Gastrocnemius medialis (tissue), 4 donors: Measurements from ENCODE around the gene PCED1B. TPM values are rescaled to one million over a fixed set of nuclear protein-coding genes. Genes with fewer than 3 reads are reported as not detected.

Source experiments
- ATAC-seq, 2 donors: fragments of 150-250 bp; one replicate each; pipeline ENCODE4 v1.9.1; 2016
- DNase-seq, 2 donors: peaks; one replicate each; pipeline ENCODE4 v3.0.0-alpha.2; 2019
- H3K27ac ChIP-seq, 4 donors: fragments of 200-600 bp; sonication (generic); 1 replicate in 1 of 4; 2 replicates in 3 of 4; pipeline ENCODE4 v1.5.1; 2016 to 2018; ENCODE audit warnings: mild to moderate bottlenecking in 2 of 4, moderate library complexity in 1 of 4
- H3K27me3 ChIP-seq, 3 donors: fragments of 200-600 bp; sonication (generic) in 2 of 3; 1 replicate in 1 of 3; 2 replicates in 2 of 3; pipeline versions ENCODE4 v1.5.1 to v1.6.0; 2016 to 2019; ENCODE audit warnings: mild to moderate bottlenecking in 1 of 3, moderate library complexity in 1 of 3
- H3K36me3 ChIP-seq, 2 donors: fragments of 200-600 bp; sonication (generic) in 1 of 2; one replicate each; pipeline ENCODE4 v1.5.1; 2017 to 2018
- H3K4me1 ChIP-seq, 2 donors: fragments of 200-600 bp; sonication (generic) in 1 of 2; one replicate each; pipeline ENCODE4 v1.5.1; 2016 to 2017; ENCODE audit warnings: mild to moderate bottlenecking in 2 of 2
- H3K4me3 ChIP-seq, 4 donors: fragments of 200-600 bp; sonication (generic) in 3 of 4; 1 replicate in 1 of 4; 2 replicates in 3 of 4; pipeline ENCODE4 v1.5.1; 2016 to 2019; ENCODE audit warnings: mild to moderate bottlenecking in 2 of 4
- H3K9me3 ChIP-seq, 3 donors: fragments of 200-600 bp; sonication (generic) in 2 of 3; 1 replicate in 1 of 3; 2 replicates in 2 of 3; pipeline ENCODE4 v1.5.1; 2016 to 2019
- POLR2A ChIP-seq, 2 donors: fragments of 450-650 bp; IDR thresholded peaks; one replicate each; pipeline ENCODE4 v1.6.1; 2017; ENCODE audit warnings: antibody characterized with exemption in 2 of 2, mild to moderate bottlenecking in 2 of 2, moderate library complexity in 2 of 2
- in situ Hi-C, 4 donors: fragments of 200-750 bp; cut with MboI; loops; one replicate each; pipeline versions ENCODE4 v1.15.0 to v1.8.0; 2017; ENCODE audit warnings: low sequenced_read_pairs in 4 of 4
- intact Hi-C: fragments of 100-400 bp; cut with DNase I; formaldehyde crosslinking; loops from one replicate; pipeline ENCODE4 v1.15.1; 2023; ENCODE audit warnings: low total_unique reads
- total RNA-seq, 4 donors: library from RNA; depleted of rRNA; stranded (reverse); fragments of >200 nt; gene quantifications; one replicate each; pipeline versions ENCODE4 v1.1.0 to v1.2.3, GENCODE V29; 2016
- TF ChIP-seq, protein P1 (sequence below), 5 experiments: fragments of 450-650 bp in 3 of 5; fragments of 200-600 bp in 2 of 5; sonication (generic) in 2 of 5; IDR thresholded peaks in 4 of 5; conservative IDR thresholded peaks in 1 of 5; 1 replicate in 4 of 5; 2 replicates in 1 of 5; pipeline ENCODE4 v1.5.1; 2016 to 2019; ENCODE audit warnings: antibody characterized with exemption in 5 of 5, mild to moderate bottlenecking in 3 of 5, moderate library complexity in 3 of 5

The PCED1B gene, protein sequence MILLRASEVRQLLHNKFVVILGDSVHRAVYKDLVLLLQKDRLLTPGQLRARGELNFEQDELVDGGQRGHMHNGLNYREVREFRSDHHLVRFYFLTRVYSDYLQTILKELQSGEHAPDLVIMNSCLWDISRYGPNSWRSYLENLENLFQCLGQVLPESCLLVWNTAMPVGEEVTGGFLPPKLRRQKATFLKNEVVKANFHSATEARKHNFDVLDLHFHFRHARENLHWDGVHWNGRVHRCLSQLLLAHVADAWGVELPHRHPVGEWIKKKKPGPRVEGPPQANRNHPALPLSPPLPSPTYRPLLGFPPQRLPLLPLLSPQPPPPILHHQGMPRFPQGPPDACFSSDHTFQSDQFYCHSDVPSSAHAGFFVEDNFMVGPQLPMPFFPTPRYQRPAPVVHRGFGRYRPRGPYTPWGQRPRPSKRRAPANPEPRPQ
- under 1 TPM in 3 of 4 donors, not detected in 1; 0.36 to 0.55 (median 0.47) TPM for total RNA-seq

DNA sequence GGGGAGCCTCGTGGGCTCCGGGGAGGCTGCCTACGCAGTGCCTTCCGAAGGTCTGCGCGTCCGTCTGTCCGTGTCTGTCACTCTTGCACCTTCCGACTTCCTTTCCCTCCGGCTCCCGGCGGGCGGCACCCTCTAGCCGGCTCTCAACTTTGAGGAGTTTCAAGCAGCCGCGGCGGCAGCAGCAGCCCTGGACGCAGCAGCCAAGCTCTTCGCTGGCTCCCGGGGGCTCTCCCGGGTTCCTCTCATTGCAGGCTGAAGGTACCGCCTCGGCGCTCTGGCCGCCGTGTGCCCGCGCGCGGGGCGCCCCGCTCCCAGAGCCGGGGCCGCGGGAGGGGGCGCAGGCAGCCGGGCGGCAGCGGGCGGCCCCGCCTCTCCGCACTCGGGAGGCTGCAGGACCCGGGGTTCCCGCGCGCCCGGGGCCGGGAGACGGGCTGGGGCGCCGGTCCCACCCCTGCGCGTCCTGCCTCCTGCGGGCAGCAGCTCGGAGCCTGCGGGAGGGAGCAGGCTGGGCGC is at the start of gene PCED1B, which contains the start of gene AMIGO2:
Gene PCED1B, plus strand, starts transcription at position 154 of the 513 bp plus-strand sequence. CDS start 155,443 bp downstream, outside the sequence.
Gene AMIGO2, minus strand, starts transcription at position 492 of the 513 bp plus-strand sequence. CDS start 957 bp downstream, outside the sequence.
- H3K36me3 ChIP-seq: no peaks in the 10 kb centered on the region
- peaks cover 0 to 9% of the 10 kb centered on the region in 2 donors for H3K4me1 ChIP-seq
- in situ Hi-C loops: no loop called here
- intact Hi-C loops: loop anchor here (5.0 kb wide), 1 partner anchor 318 kb away; no protein-coding TSS in a partner anchor
- DNase-seq (peak; percentile 18 to 51), ATAC-seq (peak; percentile 53 to 62)
- no peak for TF ChIP-seq POLR2A (IDR thresholded peaks at IDR 0.05)
- TF ChIP-seq, protein P1, sequence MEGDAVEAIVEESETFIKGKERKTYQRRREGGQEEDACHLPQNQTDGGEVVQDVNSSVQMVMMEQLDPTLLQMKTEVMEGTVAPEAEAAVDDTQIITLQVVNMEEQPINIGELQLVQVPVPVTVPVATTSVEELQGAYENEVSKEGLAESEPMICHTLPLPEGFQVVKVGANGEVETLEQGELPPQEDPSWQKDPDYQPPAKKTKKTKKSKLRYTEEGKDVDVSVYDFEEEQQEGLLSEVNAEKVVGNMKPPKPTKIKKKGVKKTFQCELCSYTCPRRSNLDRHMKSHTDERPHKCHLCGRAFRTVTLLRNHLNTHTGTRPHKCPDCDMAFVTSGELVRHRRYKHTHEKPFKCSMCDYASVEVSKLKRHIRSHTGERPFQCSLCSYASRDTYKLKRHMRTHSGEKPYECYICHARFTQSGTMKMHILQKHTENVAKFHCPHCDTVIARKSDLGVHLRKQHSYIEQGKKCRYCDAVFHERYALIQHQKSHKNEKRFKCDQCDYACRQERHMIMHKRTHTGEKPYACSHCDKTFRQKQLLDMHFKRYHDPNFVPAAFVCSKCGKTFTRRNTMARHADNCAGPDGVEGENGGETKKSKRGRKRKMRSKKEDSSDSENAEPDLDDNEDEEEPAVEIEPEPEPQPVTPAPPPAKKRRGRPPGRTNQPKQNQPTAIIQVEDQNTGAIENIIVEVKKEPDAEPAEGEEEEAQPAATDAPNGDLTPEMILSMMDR (IDR thresholded peaks at IDR 0.05 in 4 of 5, conservative IDR thresholded peaks at IDR 0.05 in 1 of 5): no peak
- H3K27me3 ChIP-seq: peaks cover 0 to 28% (median 3%) of the 10 kb centered on the region in 3 donors
- peak within 1 kb of the TSS; percentile 57 to 74 (median 68) for H3K27ac ChIP-seq
- no peaks in the 10 kb centered on the region for H3K9me3 ChIP-seq
- peak within 1 kb of the TSS; percentile 56 to 65 (median 64) for H3K4me3 ChIP-seq

DNA sequence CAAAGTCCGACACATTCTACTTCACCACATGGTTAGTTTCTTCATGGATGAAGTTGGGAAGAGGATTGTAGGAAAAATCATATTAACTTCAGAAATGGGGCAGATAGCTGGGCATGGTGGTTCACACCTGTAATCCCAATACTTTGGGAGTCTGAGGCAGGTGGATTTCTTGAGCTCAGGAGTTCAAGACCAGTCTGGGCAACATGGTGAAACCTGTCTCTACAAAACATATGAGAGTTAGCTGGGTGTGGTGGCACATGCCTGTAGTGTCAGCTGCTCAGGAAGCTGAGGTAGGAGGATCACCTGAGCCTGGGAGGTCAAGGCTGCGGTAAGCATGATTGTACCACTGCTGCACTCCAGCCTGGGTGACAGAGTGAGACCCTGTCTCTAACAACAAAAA is 49.5 kb upstream of the PCED1B start:
- Histone ChIP-seq H3K27ac (no peak overlapping the region), H3K36me3 (no peaks in the 10 kb centered on the region), H3K4me1 (peaks cover 0 to 5% of the 10 kb centered on the region in 2 donors), H3K4me3 (no peak overlapping the region), H3K9me3 (no peaks in the 10 kb centered on the region), H3K27me3 (no peaks in the 10 kb centered on the region)
- no peak for ATAC-seq
- no peak for TF ChIP-seq POLR2A (IDR thresholded peaks at IDR 0.05)
- TF ChIP-seq, protein P1 (IDR thresholded peaks at IDR 0.05 in 4 of 5, conservative IDR thresholded peaks at IDR 0.05 in 1 of 5): no peak
- no peak for DNase-seq
- in situ Hi-C loops: loop anchor here in 3 of 4 donors (10.0 to 25.0 kb wide), 3 partner anchors 365 to 685 kb away; no protein-coding TSS in a partner anchor
- intact Hi-C loops: loop anchor here (5.0 to 10.0 kb wide), 5 partner anchors 42 to 905 kb away; partner anchors contain the start of gene RPAP3

DNA sequence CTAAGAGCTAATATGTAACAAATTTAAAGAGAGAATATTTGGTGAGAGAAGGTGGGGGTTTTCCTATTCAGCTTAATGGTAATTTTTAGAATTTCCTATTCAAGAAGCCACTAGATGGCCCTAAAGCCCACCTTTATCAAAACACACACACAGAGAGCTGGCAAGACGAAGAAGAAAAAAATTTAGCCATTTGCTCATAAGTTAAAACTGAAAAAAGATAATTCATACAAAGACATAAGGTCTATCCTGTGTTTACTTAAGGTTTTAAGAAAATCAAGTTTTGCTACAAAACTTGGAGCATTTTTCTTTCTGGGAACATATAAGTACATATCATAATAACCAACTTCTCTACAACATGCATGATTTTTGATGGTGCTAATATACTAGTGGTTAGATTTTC is 46.8 kb upstream of the PCED1B start:
- no peaks in the 10 kb centered on the region for H3K27me3 ChIP-seq
- in situ Hi-C loops: loop anchor here in 3 of 4 donors (10.0 to 25.0 kb wide), 2 partner anchors 362 to 630 kb away; no protein-coding TSS in a partner anchor
- peaks cover 0 to 5% of the 10 kb centered on the region in 2 donors for H3K4me1 ChIP-seq
- ATAC-seq (peak; percentile 77 to 83), DNase-seq (no peak)
- peak overlapping the region in 2 of 4 donors; percentile 18 to 74 for H3K27ac ChIP-seq
- H3K36me3 ChIP-seq: no peaks in the 10 kb centered on the region
- intact Hi-C loops: loop anchor here (2.0 to 10.0 kb wide), 5 partner anchors 40 to 672 kb away; partner anchors contain the start of gene RPAP3
- H3K9me3 ChIP-seq: no peaks in the 10 kb centered on the region
- TF ChIP-seq POLR2A (IDR thresholded peaks at IDR 0.05): no peak
- TF ChIP-seq, protein P1 (IDR thresholded peaks at IDR 0.05 in 4 of 5, conservative IDR thresholded peaks at IDR 0.05 in 1 of 5): peak; percentile 15 to 66 (median 50)
- H3K4me3 ChIP-seq: no peak overlapping the region

DNA sequence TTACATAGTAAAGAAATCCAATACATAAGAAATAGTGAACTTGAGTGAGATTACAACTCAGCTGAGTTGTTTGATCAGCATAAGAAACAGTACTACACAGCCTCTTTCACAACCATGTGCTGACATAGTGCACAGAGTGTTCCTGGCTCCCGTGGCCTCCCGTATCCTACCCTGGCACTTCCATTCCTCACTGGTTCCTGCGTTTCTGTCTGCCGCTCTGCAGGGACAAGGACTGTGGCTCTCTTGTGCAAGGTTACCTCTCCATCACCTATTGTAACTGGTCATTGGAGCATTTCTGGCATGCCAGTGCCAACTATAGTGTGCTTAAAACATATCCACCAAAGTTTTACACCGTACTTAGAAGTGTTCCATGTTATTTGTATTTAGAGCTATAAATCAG is 46.3 kb upstream of the PCED1B start:
- Histone ChIP-seq H3K36me3 (no peaks in the 10 kb centered on the region), H3K27ac (peak overlapping the region in 2 of 4 donors; percentile 18 to 74), H3K4me3 (no peak overlapping the region), H3K4me1 (peaks cover 0 to 5% of the 10 kb centered on the region in 2 donors), H3K9me3 (no peaks in the 10 kb centered on the region), H3K27me3 (no peaks in the 10 kb centered on the region)
- intact Hi-C loops (loop anchor here (2.0 to 10.0 kb wide), 5 partner anchors 39 to 672 kb away; partner anchors contain the start of gene RPAP3), in situ Hi-C loops (loop anchor here in 3 of 4 donors (10.0 to 25.0 kb wide), 2 partner anchors 362 to 629 kb away; no protein-coding TSS in a partner anchor)
- TF ChIP-seq POLR2A (IDR thresholded peaks at IDR 0.05): no peak
- TF ChIP-seq, protein P1 (IDR thresholded peaks at IDR 0.05 in 4 of 5, conservative IDR thresholded peaks at IDR 0.05 in 1 of 5): no peak
- peak; percentile 37 to 77 for DNase-seq
- ATAC-seq: peak; percentile 99
